Heart left ventricle (tissue), 16 donors: ENCODE measurements around the gene UPF2. TPM values are rescaled to one million over a fixed set of nuclear protein-coding genes. Genes with fewer than 3 reads are reported as not detected.
"Not testable (repeated sequence)": the region's sequence is repeated elsewhere in the genome, so short reads cannot be mapped to it uniquely, and the experiment has no call there.

ENCODE experiments used
- ATAC-seq, 4 donors: fragments of 200-7000 bp; cut with Tn5 transposase; one replicate each; pipeline ENCODE4 v1.9.1; 2020 to 2022; ENCODE audit warnings: moderate library complexity in 4 of 4, mild to moderate bottlenecking in 3 of 4, moderate number of reproducible peaks in 1 of 4
- DNase-seq, 5 donors: peaks; one replicate each; pipeline ENCODE4 v3.0.0-alpha.2; 2020
- H3K27ac ChIP-seq, 12 donors: fragments of 200-600 bp; sonication (generic) in 4 of 12; one replicate each; pipeline versions ENCODE4 v1.5.0 to v1.8.0; 2016 to 2022; ENCODE audit warnings: mild to moderate bottlenecking in 2 of 12
- H3K27me3 ChIP-seq, 9 donors: fragments of 200-600 bp; sonication (generic) in 2 of 9; one replicate each; pipeline versions ENCODE4 v1.5.1 to v1.8.0; 2016 to 2022; ENCODE audit warnings: mild to moderate bottlenecking in 3 of 9
- H3K36me3 ChIP-seq, 9 donors: fragments of 200-600 bp; sonication (generic) in 2 of 9; one replicate each; pipeline versions ENCODE4 v1.5.0 to v1.8.0; 2018 to 2022; ENCODE audit warnings: mild to moderate bottlenecking in 2 of 9
- H3K4me1 ChIP-seq, 12 donors: fragments of 200-600 bp; sonication (generic) in 4 of 12; one replicate each; pipeline versions ENCODE4 v1.5.0 to v1.8.0; 2016 to 2022; ENCODE audit warnings: mild to moderate bottlenecking in 3 of 12
- H3K4me3 ChIP-seq, 12 donors: fragments of 200-600 bp; sonication (generic) in 4 of 12; one replicate each; pipeline versions ENCODE4 v1.5.0 to v1.8.0; 2017 to 2022; ENCODE audit warnings: mild to moderate bottlenecking in 9 of 12, moderate library complexity in 4 of 12
- H3K9me3 ChIP-seq, 12 donors: fragments of 200-600 bp; sonication (generic) in 4 of 12; one replicate each; pipeline versions ENCODE4 v1.5.0 to v1.8.0; 2016 to 2022; ENCODE audit warnings: mild to moderate bottlenecking in 1 of 12
- CTCF ChIP-seq, 12 donors: fragments of 200-600 bp; sonication (generic) in 4 of 12; IDR thresholded peaks; one replicate each; pipeline versions ENCODE4 v1.5.0 to v1.8.0; 2018 to 2022; ENCODE audit warnings: antibody characterized with exemption in 12 of 12, mild to moderate bottlenecking in 5 of 12
- POLR2A ChIP-seq, 2 donors: fragments of 450-650 bp; IDR thresholded peaks; one replicate each; pipeline ENCODE4 v1.6.1; 2017; ENCODE audit warnings: antibody characterized with exemption in 2 of 2, mild to moderate bottlenecking in 2 of 2, moderate library complexity in 2 of 2
- WGBS, 4 donors: extraction: QIAGEN DNeasy Blood & Tissue Kit in 2 of 4; methylation state at CpG; one replicate each; pipeline versions ENCODE4 v1.1.5 to v1.1.7; 2013 to 2018; 5-methylcytosine and 5-hydroxymethylcytosine counted together
- intact Hi-C, 10 donors: fragments of 100-400 bp; cut with DNase I; formaldehyde crosslinking; loops; one replicate each; pipeline versions ENCODE4 v1.11.1 to v1.14.2; 2022
- polyA plus RNA-seq, 2 donors: library from polyadenylated mRNA; stranded (reverse); fragments of 200-250 nt; gene quantifications; one replicate each; pipeline ENCODE4 v1.2.3, GENCODE V29; 2013
- total RNA-seq, 9 donors: library from RNA; depleted of rRNA in 2 of 9; stranded (reverse); fragments of >200 nt in 2 of 9; fragmentation: NEBNext Ultra II Directional in 3 of 9; extraction: Animal tissue kit (Norgen Biotek cat#: 25700) in 3 of 9; gene quantifications; one replicate each; pipeline versions ENCODE4 v1.1.0 to v1.2.4, GENCODE V29; 2016 to 2023
- donor health status: ischemic (EF 13 %, LVEDD 7.1; RV severe dilation, severe dysfunction).
- donor health status: healthy with polysubstance abuse.
- donor health status: DM: no; HTN: yes; CAD: no.
- donor health status: DM: no; HTN: no; CAD: no.
- donor health status: ischemic (EF 25% LVEDD 6.9; RV normal size, moderate dysfunction).
- donor health status: ischemic (EF 25% LVEDD 5.7; RV mildly dilated, moderate dysfunction).
- donor health status: healthy.
- donor health status: DM: yes; HTN: yes; CAD: no.
- donor health status: ischemic (EF 35%, LVEDD 5.7; RV mildly dilated, moderate dysfunction).
- donor health status: nonischemic (EF 11% LVEDD 7.7; RV severe dilation, severe dysfunction).
- donor health status: DM: yes; HTN: yes; CAD: no.
- donor health status: PGD.
- donor health status: ischemic (EF 29% LVEDD 5.4; RV normal size, mild dysfunction).
- donor health status: nonischemic (EF 23%, LVEDD 6.1; RV moderate dilation, normal function).

The UPF2 gene
- total and polyA plus RNA-seq, 11 donors, result 7.9 to 20.9 (median 15.7) TPM

- no peaks in the 10 kb centered on the region for H3K27me3 ChIP-seq
- DNase-seq, result peak in 2 of 5 donors; percentile 10 to 23
- 90 to 95% (median 93%) methylated on average over 11 of the region's 11 CpGs for WGBS, 4 donors
- H3K27ac ChIP-seq, result no peak overlapping the region
- H3K4me1 ChIP-seq, result no peaks in the 10 kb centered on the region
- no peak overlapping the region for H3K4me3 ChIP-seq
- no peaks in the 10 kb centered on the region for H3K36me3 ChIP-seq
- no peaks in the 10 kb centered on the region for H3K9me3 ChIP-seq
- TF ChIP-seq CTCF (IDR thresholded peaks at IDR 0.05), result no peak
- no peak for TF ChIP-seq POLR2A (IDR thresholded peaks at IDR 0.05)
- intact Hi-C loops, result no loop called here
- no peak for ATAC-seq
These were observed 147.5 kb downstream of the UPF2 start for GRCh38 chr10:11895108-11895466.

- peak in 2 of 5 donors; percentile 15 to 60 for DNase-seq
- intact Hi-C loops, result no loop called here
- no peak overlapping the region for H3K4me3 ChIP-seq
- H3K9me3 ChIP-seq, result no peaks in the 10 kb centered on the region
- no peaks in the 10 kb centered on the region for H3K27me3 ChIP-seq
- no peak for TF ChIP-seq CTCF (IDR thresholded peaks at IDR 0.05)
- TF ChIP-seq POLR2A (IDR thresholded peaks at IDR 0.05), result no peak
- no peak for ATAC-seq
- H3K4me1 ChIP-seq, result no peaks in the 10 kb centered on the region
- 90 to 91% (median 90%) methylated on average over 38 to 47 of the region's 47 CpGs for WGBS, 4 donors
- no peak overlapping the region for H3K27ac ChIP-seq
- H3K36me3 ChIP-seq, result no peaks in the 10 kb centered on the region
These were observed 148.1 kb downstream of the UPF2 start for GRCh38 chr10:11894381-11895107.

- 85 to 92% (median 89%) methylated on average over 18 to 22 of the region's 22 CpGs for WGBS, 4 donors
- no peaks in the 10 kb centered on the region for H3K27me3 ChIP-seq
- no peak overlapping the region for H3K4me3 ChIP-seq
- intact Hi-C loops, result no loop called here
- DNase-seq (peak in 1 of 5 donors; percentile 30), ATAC-seq (no peak)
- TF ChIP-seq POLR2A (IDR thresholded peaks at IDR 0.05), result no peak
- TF ChIP-seq CTCF (IDR thresholded peaks at IDR 0.05), result no peak
- H3K4me1 ChIP-seq, result no peaks in the 10 kb centered on the region
- H3K27ac ChIP-seq, result no peak overlapping the region
- H3K36me3 ChIP-seq, result no peaks in the 10 kb centered on the region
- H3K9me3 ChIP-seq, result no peaks in the 10 kb centered on the region
These were observed 148.8 kb downstream of the UPF2 start for GRCh38 chr10:11893749-11894278.

- no peak overlapping the region for H3K27ac ChIP-seq
- no peaks in the 10 kb centered on the region for H3K36me3 ChIP-seq
- WGBS, 4 donors, result 95 to 97% (median 97%) methylated on average over 21 to 22 of the region's 22 CpGs
- H3K27me3 ChIP-seq, result no peaks in the 10 kb centered on the region
- ATAC-seq (no peak), DNase-seq (peak in 1 of 5 donors; percentile 31)
- intact Hi-C loops, result no loop called here
- H3K4me1 ChIP-seq, result no peaks in the 10 kb centered on the region
- TF ChIP-seq CTCF (IDR thresholded peaks at IDR 0.05) (no peak), POLR2A (IDR thresholded peaks at IDR 0.05) (no peak)
- no peaks in the 10 kb centered on the region for H3K9me3 ChIP-seq
- no peak overlapping the region for H3K4me3 ChIP-seq
These were observed 150.7 kb downstream of the UPF2 start for GRCh38 chr10:11891776-11892486.

GRCh38 chr10:11889263-11889662 is 153.3 kb downstream of the UPF2 start:
- H3K9me3 ChIP-seq, H3K4me3 ChIP-seq, H3K27ac ChIP-seq, H3K4me1 ChIP-seq, ATAC-seq, H3K27me3 ChIP-seq, H3K36me3 ChIP-seq, intact Hi-C loops: not testable (repeated sequence)
- DNase-seq, result peak in 1 of 5 donors; percentile 32
- WGBS, 4 donors, result 78 to 88% (median 85%) methylated on average over 8 of the region's 8 CpGs
